22Rv1 (cell line): Measurements from ENCODE around the gene CLEC16A.

ENCODE experiments used
- ZFX ChIP-seq: fragments of 450-650 bp; IDR thresholded peaks from 2 replicates; pipeline ENCODE4 v1.6.1; 2017; ENCODE audit warnings: antibody characterized with exemption, borderline replicate concordance
- TF ChIP-seq, protein P1 (sequence below): fragments of 450-650 bp; IDR thresholded peaks from 2 replicates; pipeline ENCODE4 v1.5.1; 2017; ENCODE audit warnings: mild to moderate bottlenecking

DNA sequence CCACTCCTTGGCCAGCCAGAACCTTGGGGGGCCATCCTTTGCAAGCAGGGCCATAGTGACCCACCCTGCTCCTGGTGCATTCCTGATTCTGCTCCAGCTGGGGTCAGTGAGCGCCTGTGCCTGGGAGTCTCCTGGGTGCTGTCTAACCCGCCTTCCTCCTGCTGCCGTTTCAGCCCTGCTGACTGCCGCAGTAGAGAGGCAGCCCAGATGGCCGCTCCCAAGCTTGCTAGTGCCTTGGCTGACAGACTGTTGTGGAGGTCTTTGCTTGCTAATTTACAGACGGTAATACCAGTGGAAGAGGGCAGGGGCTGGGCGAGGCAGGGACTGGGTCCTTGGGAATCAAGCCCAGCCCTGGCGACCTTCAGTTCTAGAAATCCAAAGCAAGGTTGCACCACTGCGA is 212.0 kb downstream of the CLEC16A start:
- TF ChIP-seq, protein P1, sequence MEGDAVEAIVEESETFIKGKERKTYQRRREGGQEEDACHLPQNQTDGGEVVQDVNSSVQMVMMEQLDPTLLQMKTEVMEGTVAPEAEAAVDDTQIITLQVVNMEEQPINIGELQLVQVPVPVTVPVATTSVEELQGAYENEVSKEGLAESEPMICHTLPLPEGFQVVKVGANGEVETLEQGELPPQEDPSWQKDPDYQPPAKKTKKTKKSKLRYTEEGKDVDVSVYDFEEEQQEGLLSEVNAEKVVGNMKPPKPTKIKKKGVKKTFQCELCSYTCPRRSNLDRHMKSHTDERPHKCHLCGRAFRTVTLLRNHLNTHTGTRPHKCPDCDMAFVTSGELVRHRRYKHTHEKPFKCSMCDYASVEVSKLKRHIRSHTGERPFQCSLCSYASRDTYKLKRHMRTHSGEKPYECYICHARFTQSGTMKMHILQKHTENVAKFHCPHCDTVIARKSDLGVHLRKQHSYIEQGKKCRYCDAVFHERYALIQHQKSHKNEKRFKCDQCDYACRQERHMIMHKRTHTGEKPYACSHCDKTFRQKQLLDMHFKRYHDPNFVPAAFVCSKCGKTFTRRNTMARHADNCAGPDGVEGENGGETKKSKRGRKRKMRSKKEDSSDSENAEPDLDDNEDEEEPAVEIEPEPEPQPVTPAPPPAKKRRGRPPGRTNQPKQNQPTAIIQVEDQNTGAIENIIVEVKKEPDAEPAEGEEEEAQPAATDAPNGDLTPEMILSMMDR: no peak
- TF ChIP-seq ZFX: no peak
